HG03066 (cell line): ENCODE measurements around the gene MIA3.
"Not testable (repeated sequence)": the region's sequence is repeated elsewhere in the genome, so short reads cannot be mapped to it uniquely, and the experiment has no call there.

Experiments
- ATAC-seq: cut with Tn5 transposase; IDR thresholded peaks from one replicate; pipeline ENCODE4 v1.9.1; 2021; ENCODE audit warnings: low read depth; ENCODE audit not compliant: unreplicated experiment

MIA3 gene, protein sequence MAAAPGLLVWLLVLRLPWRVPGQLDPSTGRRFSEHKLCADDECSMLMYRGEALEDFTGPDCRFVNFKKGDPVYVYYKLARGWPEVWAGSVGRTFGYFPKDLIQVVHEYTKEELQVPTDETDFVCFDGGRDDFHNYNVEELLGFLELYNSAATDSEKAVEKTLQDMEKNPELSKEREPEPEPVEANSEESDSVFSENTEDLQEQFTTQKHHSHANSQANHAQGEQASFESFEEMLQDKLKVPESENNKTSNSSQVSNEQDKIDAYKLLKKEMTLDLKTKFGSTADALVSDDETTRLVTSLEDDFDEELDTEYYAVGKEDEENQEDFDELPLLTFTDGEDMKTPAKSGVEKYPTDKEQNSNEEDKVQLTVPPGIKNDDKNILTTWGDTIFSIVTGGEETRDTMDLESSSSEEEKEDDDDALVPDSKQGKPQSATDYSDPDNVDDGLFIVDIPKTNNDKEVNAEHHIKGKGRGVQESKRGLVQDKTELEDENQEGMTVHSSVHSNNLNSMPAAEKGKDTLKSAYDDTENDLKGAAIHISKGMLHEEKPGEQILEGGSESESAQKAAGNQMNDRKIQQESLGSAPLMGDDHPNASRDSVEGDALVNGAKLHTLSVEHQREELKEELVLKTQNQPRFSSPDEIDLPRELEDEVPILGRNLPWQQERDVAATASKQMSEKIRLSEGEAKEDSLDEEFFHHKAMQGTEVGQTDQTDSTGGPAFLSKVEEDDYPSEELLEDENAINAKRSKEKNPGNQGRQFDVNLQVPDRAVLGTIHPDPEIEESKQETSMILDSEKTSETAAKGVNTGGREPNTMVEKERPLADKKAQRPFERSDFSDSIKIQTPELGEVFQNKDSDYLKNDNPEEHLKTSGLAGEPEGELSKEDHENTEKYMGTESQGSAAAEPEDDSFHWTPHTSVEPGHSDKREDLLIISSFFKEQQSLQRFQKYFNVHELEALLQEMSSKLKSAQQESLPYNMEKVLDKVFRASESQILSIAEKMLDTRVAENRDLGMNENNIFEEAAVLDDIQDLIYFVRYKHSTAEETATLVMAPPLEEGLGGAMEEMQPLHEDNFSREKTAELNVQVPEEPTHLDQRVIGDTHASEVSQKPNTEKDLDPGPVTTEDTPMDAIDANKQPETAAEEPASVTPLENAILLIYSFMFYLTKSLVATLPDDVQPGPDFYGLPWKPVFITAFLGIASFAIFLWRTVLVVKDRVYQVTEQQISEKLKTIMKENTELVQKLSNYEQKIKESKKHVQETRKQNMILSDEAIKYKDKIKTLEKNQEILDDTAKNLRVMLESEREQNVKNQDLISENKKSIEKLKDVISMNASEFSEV (N-terminal part only)

DNA sequence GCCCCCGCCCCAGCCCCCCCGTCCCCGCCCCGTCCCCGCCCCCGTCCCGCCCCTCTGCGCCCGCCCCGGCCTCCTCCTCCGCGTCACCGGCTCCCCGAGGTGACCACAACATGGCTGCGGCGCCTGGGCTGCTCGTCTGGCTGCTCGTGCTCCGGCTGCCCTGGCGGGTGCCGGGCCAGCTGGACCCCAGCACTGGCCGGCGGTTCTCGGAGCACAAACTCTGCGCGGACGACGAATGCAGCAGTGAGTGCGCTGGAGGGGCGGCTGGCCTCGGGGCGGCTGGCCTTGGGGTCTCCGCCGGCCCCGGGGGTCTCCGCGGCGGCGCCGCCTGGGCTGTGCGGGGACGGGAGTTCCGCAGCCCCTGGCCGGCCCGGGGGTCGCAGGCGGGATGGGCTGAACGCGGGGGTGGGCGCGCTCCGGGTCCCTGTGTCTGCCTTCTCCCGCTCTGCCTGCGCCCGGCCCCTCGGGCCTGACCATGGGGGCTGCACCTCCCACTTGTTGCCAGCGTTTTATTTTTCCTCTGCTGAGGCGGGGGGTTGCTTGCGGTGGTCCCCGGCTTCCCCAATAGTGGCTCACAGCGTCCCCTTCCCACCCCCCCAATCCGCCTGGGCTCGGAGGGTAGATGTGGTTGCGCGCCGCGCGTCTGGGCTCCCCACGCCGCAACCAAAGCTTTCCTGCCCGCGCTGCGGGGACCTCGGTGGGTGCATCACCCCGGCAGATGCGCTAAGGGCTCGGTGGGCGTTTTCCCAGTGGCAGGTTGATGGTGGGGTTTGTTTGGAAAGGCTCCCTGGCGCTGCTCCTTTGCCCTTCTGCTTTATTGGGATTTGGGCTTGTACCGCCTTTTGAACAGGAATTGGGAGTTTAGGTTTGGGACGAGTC is at the start of gene MIA3:
Gene MIA3, plus strand, starts transcription at position 97 of the 879 bp plus-strand sequence. Its CDS starts 14 bp downstream, at position 111.
- ATAC-seq = peak; percentile 48

DNA sequence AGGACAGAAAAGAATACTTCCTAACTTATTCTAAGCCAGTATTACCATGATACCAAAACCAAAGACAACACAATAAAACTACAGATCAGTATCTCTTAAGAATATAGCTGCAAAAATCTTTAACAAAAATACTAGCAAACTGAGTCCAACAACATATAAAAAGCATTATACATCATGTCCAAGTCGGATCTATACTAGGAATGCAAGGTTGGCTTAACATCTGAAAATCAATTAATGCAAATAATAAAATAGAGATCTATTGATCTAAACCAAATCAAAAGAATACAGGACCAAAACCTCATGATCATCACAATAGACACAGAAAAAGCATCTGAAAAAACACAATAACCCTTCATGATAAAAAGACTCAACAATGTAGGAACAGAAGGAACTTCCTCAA is 47.1 kb upstream of the MIA3 start:
- ATAC-seq = no peak

DNA sequence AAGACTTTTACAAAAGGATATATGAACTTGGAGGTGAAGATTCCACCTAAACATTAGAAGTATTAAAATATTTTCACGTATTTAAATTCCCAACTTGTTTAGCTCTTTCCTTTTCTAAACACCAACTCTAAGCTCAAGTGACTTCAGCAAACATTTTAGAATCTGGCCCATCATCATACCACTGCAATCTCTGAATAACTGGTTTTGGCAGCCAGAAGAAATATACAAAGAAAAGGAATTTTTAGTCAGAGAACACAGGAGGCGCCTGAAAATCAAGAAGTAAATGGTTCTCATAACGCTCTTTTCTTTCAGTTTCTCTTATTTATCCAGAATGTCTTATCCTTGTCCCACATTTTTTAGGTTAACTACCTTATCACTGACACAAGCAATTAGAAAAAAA is 38.6 kb upstream of the MIA3 start:
- no peak for ATAC-seq

DNA sequence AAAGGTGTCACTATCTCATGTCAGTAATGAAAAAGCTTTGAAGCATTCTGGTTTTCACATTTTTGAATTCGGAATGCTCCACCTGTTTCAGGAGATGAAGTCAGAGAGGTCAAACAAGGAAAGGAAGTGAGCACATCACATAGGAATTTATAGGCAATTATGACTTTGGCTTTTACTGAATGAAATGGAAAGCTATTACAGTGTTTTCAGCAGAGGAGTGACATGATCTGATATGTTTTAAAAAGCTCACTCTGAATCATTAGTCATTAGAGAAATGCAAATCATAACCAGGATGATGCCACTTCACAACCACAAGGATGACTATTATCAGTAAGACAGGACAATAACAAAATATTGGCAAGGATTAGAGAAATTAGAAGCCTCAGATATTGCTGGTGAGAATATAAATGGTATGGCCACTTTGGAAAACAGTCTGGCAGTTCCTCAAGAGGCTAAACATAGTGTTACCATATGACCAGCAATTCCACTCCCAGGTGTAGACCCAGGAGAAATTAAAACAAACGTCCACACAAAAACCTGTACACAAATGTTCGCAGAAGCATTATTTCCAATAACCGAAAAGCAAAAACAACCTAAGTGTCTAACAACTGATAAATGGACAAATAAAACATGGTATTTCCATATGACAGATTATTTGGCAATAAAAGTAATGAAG is 35.7 kb upstream of the MIA3 start:
- peak; percentile 45 for ATAC-seq

DNA sequence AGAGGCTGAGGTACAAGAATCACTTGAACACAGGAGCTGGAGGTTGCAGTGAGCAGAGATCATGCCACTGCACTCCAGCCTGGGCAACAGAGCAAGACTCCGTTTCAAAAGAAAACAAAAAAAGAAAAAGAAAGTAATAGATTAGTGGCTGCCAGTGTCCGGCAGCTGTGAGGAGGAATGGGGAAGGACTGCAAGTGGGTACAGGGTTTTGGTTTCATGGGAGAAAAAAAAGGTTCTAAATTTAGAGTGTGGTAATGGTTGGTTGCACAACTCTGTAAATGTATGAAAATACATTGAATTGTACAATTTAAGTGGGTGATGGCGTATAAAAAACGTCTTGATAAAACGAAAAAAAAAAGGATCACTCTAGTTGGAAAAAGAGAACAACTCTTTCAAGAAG is 34.8 kb upstream of the MIA3 start:
- ATAC-seq = peak; percentile 88

DNA sequence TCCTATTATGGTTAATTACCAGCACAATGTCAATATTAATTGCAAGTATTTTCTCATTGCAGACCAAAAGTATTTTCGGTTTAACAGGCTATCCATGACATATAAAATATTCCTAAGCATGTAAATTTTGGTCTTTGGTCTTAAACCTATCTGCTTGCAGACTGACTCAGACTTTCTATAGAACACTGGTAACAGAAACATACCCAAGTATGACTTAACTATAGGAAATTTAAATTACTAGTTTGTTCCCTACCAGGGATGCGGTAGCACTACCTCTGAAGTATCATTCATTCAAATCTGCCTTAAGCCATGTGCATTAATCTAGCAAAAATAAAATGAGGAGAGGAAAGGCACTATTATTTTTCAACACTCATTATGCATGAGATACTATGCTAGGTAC is 31.1 kb upstream of the MIA3 start:
- ATAC-seq = no peak

DNA sequence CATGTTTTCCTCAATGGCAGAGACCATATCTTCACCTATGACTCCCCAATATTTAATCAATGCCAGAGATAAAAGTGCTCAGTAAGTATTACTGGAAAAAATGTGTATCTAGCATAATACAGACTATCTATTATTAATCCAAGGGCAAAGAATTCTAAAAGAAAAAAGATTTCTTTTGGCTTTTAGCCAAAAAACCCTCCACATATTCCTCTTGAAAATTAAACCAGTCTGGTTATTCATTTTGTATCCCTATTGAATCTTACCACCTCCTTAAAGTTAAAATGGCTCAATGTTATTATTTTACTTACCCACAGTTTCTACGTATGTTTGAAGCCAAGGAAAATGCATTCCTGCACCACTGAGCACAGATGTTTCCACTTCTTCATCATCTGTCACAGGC is 29.8 kb upstream of the MIA3 start:
- ATAC-seq = no peak

DNA sequence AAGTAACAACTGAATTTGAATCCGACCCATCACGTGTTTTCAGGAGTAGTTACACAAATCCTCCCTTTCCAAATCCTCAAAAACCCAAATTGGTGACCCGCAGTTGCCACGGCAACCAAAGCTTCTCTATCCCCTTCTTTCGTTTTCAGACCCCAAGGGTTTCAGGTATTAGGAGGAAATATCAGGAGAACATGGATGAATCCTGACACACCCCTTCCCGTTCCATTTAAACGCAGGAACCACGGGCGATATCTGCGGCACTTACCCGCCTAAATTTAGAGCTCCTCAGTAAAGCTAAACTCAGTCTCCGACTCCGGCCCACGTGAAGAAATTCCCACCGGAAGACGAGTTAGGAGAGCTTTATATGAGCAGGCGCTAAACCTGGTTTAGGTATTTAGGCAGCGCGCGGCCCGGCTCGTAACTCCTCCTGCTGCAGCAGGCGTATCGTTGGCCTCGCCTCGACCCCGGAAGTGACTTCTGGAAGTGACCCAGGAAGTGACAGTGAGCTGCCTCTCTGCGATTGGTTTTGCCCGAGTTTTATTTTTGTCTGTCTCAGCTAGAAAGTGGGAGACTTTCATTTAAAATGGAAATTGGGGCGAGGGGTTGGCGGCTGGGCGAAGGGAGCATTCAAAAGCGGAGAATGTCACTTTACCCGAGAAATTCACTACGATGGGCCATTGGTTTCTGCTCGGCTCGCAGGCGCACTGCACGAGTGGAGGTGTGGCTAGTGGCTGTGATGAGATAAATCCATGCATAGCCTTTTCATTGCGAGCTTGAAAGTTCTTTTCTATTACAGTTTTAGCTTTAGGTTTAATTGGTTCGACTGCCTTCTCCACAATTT is 28.2 kb upstream of the MIA3 start, which contains the start of gene TAF1A:
Gene TAF1A, minus strand, starts transcription at position 472 of the 841 bp plus-strand sequence.
- ATAC-seq = peak; percentile 99

DNA sequence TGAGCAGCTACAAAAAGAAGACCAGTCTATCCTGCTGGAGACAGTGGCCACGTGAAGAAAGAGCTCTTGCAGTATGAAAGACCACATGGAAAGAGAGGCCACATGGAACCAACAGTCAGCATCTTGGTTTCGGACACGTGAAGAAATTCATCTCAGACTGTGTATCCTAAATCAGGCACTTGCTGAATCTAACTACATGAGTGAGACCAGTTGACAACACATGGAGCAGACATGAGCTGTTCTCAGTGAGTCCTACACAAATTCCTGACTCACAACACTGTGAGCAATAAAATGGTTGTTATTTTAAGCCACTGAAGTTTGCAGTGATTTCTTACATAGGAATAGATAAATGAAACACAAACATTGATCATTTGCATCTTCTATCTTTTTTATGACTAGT is 25.7 kb upstream of the MIA3 start:
- ATAC-seq = no peak

DNA sequence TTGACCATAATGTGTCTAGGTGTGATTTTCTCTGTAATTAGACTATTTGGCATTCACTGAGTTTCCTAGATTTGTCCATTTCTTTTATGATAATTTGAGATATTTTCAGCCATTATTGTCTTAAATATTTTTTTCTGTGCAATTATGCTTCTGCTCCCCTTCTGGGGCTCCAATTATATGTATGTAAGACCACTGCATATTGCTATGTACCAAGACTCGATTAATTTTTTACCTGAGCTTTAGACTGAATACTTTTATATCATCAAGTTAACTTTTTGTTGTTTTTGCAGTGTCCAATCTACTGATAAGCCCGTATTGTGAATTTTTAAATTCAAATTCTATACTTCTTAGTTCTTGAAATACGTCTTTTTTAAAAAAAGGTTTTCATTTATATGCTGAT is 23.1 kb upstream of the MIA3 start:
- no peak for ATAC-seq

DNA sequence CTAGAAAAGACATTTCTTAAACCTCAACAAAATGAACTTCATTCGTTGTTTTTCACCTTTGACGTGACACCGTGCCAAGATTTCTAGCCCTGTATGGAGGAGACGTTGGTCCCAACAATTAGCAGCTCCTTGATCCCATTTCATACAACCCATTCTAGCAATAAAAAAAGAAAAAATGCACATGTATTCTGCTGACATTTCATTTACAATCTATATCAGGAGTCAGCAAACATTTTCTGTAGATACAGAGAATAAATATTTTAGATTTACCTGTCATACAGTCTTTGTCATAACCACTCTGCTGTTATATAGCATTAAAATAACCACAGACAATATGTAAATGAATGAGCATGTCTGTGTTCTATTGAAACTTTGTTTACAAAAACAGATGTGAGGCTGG is 21.2 kb upstream of the MIA3 start:
- ATAC-seq = no peak

DNA sequence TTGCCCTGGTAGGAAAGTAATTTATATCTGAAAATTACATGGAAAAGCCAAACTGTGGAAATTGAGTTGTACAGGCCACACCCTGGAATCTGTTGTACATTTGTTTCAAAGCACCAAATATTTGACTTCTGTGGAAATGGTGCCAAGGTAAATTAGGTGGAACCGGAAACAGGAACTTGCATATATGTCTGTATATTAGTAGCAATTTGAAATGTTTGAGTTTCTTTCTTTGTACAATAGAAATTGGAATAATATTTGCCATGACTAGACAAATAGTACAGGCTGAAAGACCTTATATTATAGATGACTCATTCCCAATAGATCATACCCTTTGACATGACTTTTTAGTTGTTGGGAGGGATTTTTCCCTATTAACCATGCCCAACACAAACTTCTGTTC is 17.6 kb upstream of the MIA3 start:
- ATAC-seq = no peak

DNA sequence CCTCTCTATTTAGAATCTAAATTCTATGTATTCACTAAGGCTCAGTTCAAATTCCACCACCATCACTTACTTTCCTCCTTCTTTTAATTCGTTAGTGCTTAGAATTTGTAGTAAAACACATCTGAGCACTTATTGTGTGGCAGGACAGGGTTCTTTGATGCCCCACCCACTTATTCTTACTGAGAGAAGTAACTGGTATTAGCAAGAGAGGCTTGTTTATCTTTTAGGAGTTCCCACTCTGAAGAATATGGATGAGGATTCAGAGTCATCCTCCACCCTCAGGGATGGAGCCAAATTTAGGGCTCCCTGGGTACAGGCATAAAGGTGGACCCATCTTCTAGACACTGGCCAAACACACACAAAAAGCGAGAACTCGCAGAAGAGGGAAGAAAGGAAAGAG is 16.6 kb upstream of the MIA3 start:
- ATAC-seq = no peak

DNA sequence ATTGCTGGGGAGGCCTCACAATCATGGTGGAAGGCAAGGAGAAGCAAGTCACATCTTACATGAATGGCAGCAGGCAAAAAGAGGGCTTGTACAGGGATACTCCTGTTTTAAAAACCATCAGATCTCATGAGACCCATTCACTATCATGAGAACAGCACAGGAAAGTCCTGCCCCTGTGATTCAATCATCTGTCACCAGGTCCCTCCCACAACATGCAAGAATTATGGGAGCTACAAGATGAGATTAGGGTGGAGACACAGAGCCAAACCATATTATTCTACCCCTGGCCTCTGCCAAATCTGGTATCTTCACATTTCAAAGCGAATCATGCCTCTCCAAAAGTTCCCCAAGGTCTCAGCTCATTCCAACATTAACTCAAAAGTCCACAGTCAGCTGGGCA is 11.1 kb upstream of the MIA3 start:
- no peak for ATAC-seq

DNA sequence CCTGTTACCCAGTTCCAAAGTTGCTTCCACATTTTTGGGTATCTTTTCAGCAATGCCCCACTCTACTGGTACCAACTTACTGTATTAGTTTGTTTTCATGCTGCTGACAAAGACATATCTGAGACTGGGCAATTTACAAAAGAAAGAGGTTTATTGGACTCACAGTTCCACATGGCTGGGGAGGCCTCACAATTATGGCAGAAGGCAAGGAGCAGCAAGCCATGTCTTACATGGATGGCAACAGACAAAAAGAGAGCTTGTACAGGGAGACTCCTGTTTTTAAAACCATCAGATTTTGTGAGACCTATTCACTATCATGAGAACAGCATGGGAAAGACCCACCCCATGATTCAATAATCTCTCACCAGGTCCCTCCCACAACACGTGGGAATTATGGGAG is 8.8 kb upstream of the MIA3 start:
- ATAC-seq = not testable (repeated sequence)

DNA sequence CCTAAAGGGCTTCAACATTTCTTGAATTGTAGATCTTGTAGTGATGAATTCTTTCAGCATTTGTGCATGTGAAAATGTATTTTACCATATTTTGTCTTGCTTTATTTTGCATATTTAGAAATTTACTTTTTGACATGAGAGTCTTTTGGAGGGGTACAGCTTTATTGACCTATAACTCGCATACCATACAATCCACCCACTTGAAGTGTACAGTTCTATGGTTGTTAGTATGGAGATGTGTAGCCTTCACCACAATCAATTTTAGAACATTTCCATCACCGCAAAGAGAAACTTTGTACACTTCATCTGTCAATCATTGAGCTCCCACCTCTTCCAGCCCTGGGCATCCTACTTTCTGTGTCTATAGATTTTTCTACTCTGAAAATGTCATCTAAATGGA is 7.2 kb upstream of the MIA3 start:
- no peak for ATAC-seq

DNA sequence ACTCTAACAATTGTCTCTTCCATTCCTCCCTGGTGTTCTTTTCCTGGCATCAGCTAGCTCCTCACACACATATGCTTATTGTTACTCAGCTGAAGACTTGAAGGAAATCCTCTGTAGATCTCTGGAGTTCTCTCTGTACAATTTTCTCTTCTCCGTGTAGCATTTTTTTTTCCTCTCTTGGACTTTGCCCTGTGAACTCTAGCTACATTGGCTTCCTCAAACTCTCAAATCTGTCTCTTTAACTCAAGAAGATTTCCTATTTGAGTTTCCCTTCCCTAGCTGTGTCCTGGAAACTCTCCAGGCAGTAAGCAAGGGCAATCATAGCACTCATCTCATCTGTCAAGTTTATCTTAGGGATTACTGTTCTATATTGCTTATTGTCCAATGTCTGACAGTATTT is 4.3 kb upstream of the MIA3 start:
- ATAC-seq = no peak

DNA sequence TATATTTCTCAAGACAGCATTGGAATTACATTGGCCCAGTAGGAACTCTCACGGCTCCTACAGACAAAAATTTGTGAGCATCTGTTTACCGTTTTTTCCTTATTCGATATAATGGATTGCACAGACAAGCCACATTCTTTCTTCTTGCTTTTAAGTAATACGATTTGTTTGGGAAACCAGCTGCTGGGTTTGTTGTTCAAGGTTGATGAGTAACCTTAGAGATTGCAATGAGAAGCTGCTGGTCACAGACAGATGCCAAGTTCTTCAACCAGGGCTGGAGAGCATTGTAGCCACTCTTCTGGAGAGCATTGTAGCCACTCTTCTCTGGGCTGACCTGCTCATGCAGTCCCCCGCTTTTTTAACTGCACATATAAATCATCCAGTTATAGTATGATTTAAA is 1.4 kb upstream of the MIA3 start:
- ATAC-seq = no peak
